GM23338 (cell line): ENCODE results near the gene PRDM2. TPM values are rescaled to one million over a fixed set of nuclear protein-coding genes. Genes with fewer than 3 reads are reported as not detected.

ENCODE experiments used
- ATAC-seq: fragments of 200-7000 bp; cut with Tn5 transposase; 3 replicates; pipeline ENCODE4 v1.9.1; 2020
- DNase-seq: peaks from one replicate; pipeline ENCODE4 v3.0.0-alpha.2; 2015; ENCODE audit warnings: low spot score
- H2AFZ ChIP-seq: fragments of 200-600 bp; sonication (generic); 2 replicates; pipeline ENCODE4 v1.8.0; 2016; ENCODE audit warnings: antibody characterized with exemption, mild to moderate bottlenecking, moderate library complexity
- H3F3A ChIP-seq: fragments of 200-600 bp; sonication (generic); replicated peaks from 2 replicates; pipeline ENCODE4 v1.8.0; 2017; ENCODE audit warnings: antibody characterized with exemption, mixed run types, low read depth
- H3K27ac ChIP-seq: fragments of 200-600 bp; sonication (generic); 2 replicates; pipeline ENCODE4 v1.6.1; 2016; ENCODE audit warnings: low read depth
- H3K27me3 ChIP-seq: fragments of 200-600 bp; sonication (generic); 2 replicates; pipeline ENCODE4 v1.8.0; 2016; ENCODE audit warnings: mild to moderate bottlenecking, mixed run types, moderate library complexity; ENCODE audit not compliant: insufficient read depth
- H3K36me3 ChIP-seq: fragments of 200-600 bp; sonication (generic); 2 replicates; pipeline ENCODE4 v1.8.0; 2016; ENCODE audit warnings: mild to moderate bottlenecking; ENCODE audit not compliant: insufficient read depth
- H3K4me1 ChIP-seq: fragments of 200-600 bp; sonication (generic); 2 replicates; pipeline ENCODE4 v1.8.0; 2016; ENCODE audit warnings: mild to moderate bottlenecking, moderate library complexity; ENCODE audit not compliant: insufficient read depth
- H3K4me2 ChIP-seq: fragments of 200-600 bp; sonication (generic); 2 replicates; pipeline ENCODE4 v1.7.1; 2017; ENCODE audit warnings: mixed run types
- H3K4me3 ChIP-seq: fragments of 200-600 bp; sonication (generic); 2 replicates; pipeline ENCODE4 v1.6.1; 2016; ENCODE audit warnings: mixed run types
- H3K79me2 ChIP-seq: fragments of 200-600 bp; sonication (generic); replicated peaks from 2 replicates; pipeline ENCODE4 v1.8.0; 2017; ENCODE audit warnings: mild to moderate bottlenecking; ENCODE audit not compliant: insufficient read depth
- H3K9me2 ChIP-seq: fragments of 200-600 bp; sonication (generic); 2 replicates; pipeline ENCODE4 v1.8.0; 2017; ENCODE audit not compliant: insufficient read depth
- H4K20me1 ChIP-seq: fragments of 200-600 bp; sonication (generic); replicated peaks from 2 replicates; pipeline ENCODE4 v1.8.0; 2017; ENCODE audit warnings: mild to moderate bottlenecking; ENCODE audit not compliant: insufficient read depth
- H3K27ac Mint-ChIP-seq: 2 replicates; pipeline ENCODE4 v1.8.0; 2020; ENCODE audit warnings: inconsistent platforms, mild to moderate bottlenecking, moderate library complexity, mixed read lengths
- H3K27me3 Mint-ChIP-seq: 3 replicates; pipeline ENCODE4 v1.8.0; 2022; ENCODE audit warnings: low read depth, mild to moderate bottlenecking, moderate library complexity, mixed read lengths, inconsistent platforms; ENCODE audit not compliant: insufficient read depth, poor library complexity
- H3K36me3 Mint-ChIP-seq: 3 replicates; pipeline ENCODE4 v1.8.0; 2021; ENCODE audit warnings: low read depth, mild to moderate bottlenecking, inconsistent platforms, moderate library complexity, mixed read lengths
- H3K4me1 Mint-ChIP-seq: 3 replicates; pipeline ENCODE4 v1.8.0; 2020; ENCODE audit warnings: mild to moderate bottlenecking, inconsistent platforms, mixed read lengths
- H3K4me3 Mint-ChIP-seq: 3 replicates; pipeline ENCODE4 v1.8.0; 2021; ENCODE audit warnings: moderate library complexity, mild to moderate bottlenecking, inconsistent platforms, mixed read lengths
- H3K9me3 Mint-ChIP-seq: 3 replicates; pipeline ENCODE4 v1.8.0; 2020; ENCODE audit warnings: moderate library complexity, mild to moderate bottlenecking, inconsistent platforms, mixed read lengths
- CREB1 ChIP-seq: fragments of 250-450 bp; sonication (Bioruptor Pico); IDR thresholded peaks from 2 replicates; pipeline ENCODE4 v1.5.0; 2020; ENCODE audit warnings: low read depth, mild to moderate bottlenecking, moderate library complexity
- ETS1 ChIP-seq: IDR thresholded peaks from 2 replicates; pipeline ENCODE4 v1.6.1; 2016; ENCODE audit warnings: antibody characterized with exemption
- REST ChIP-seq: IDR thresholded peaks from one replicate; pipeline ENCODE4 v1.6.1; 2018; ENCODE audit warnings: antibody characterized with exemption; ENCODE audit not compliant: unreplicated experiment
- ZNF114 ChIP-seq: fragments of 250-450 bp; sonication (Bioruptor Pico); IDR thresholded peaks from 2 replicates; pipeline ENCODE4 v1.5.0; 2020; ENCODE audit warnings: mild to moderate bottlenecking, moderate library complexity
- ZNF331 ChIP-seq: fragments of 250-450 bp; sonication (Bioruptor Pico); IDR thresholded peaks from 2 replicates; pipeline ENCODE4 v1.5.0; 2020; ENCODE audit warnings: low read depth, mild to moderate bottlenecking, moderate library complexity
- polyA plus RNA-seq: library from polyadenylated mRNA; unstranded; fragments of >200 nt; fragmentation: Nextera tagmentation; extraction: Ambion mirVana; gene quantifications from 2 replicates; pipeline ENCODE4 v1.2.1, GENCODE V29; 2016
- total RNA-seq: library from RNA; depleted of rRNA; stranded (reverse); fragments of >200 nt; shearing (Covaris generic); gene quantifications from 2 replicates; pipeline ENCODE4 v1.2.3, GENCODE V29; 2014
- TF ChIP-seq, protein P1 (sequence below), 2 experiments: fragments of 200-600 bp in 1 of 2; sonication (generic) in 1 of 2; conservative IDR thresholded peaks; 2 replicates each; pipeline versions ENCODE4 v1.5.1 to v1.6.1; 2016 to 2017; ENCODE audit warnings: antibody characterized with exemption in 2 of 2, low read depth in 2 of 2, mild to moderate bottlenecking in 2 of 2, moderate library complexity in 1 of 2

The PRDM2 gene
- total and polyA plus RNA-seq, 2 experiments from 2014 or later: 11.6 to 28.3 TPM

GRCh38 chr1:13770743-13771142 is 70.8 kb downstream of the PRDM2 start:
- no peaks in the 10 kb centered on the region; the same call in none of the 2 replicates for H4K20me1 ChIP-seq
- Mint-ChIP-seq H3K27me3 (no peaks in the 10 kb centered on the region), H3K36me3 (peaks cover 3% of the 10 kb centered on the region; the same call in 2 of the 3 replicates), H3K27ac (no peak overlapping the region), H3K4me1 (peaks cover 3% of the 10 kb centered on the region; the same call in 1 of the 3 replicates), H3K4me3 (no peak overlapping the region), H3K9me3 (no peaks in the 10 kb centered on the region)
- ATAC-seq (no peak), DNase-seq (no peak)
- TF ChIP-seq ETS1 (no peak), CREB1 (CRISPR knock-in tag) (no peak), ZNF331 (no peak)
- H3K4me2 ChIP-seq: no peak overlapping the region
- H3K27me3 ChIP-seq: no peaks in the 10 kb centered on the region
- H3K36me3 ChIP-seq: no peaks in the 10 kb centered on the region
- H3K4me3 ChIP-seq: no peak overlapping the region
- H3K79me2 ChIP-seq: peaks cover 42% of the 10 kb centered on the region
- no peaks in the 10 kb centered on the region for H3F3A ChIP-seq
- H3K9me2 ChIP-seq: no peaks in the 10 kb centered on the region
- no peaks in the 10 kb centered on the region for H3K4me1 ChIP-seq
- no peak overlapping the region for H2AFZ ChIP-seq
- no peak overlapping the region for H3K27ac ChIP-seq

DNA sequence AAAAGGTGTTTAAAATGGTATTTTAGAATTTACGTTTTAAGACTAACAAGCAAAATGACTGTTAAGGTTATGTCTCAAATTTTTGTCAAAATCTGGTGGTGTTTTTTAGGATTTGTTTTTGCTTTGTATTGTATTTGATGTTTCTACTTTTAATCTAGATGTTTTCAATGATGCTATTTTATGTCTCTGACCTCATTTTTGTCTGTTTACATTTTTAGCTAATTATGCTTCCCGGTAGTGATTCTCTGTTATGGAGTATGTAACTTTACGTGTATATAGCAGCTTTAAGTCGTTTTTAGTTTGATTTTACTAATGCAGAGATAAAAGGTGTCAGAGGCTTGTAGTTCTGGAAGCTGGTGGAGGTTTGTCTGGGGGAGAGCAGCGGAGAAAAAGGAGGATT is 71.8 kb downstream of the PRDM2 start:
- Histone ChIP-seq H3K27ac (no peak overlapping the region), H3K4me3 (no peak overlapping the region), H3K27me3 (no peaks in the 10 kb centered on the region), H2AFZ (no peak overlapping the region), H3F3A (no peaks in the 10 kb centered on the region), H3K9me2 (no peaks in the 10 kb centered on the region), H4K20me1 (no peaks in the 10 kb centered on the region; the same call in none of the 2 replicates), H3K4me2 (no peak overlapping the region), H3K36me3 (no peaks in the 10 kb centered on the region), H3K4me1 (no peaks in the 10 kb centered on the region), H3K79me2 (peaks cover 32% of the 10 kb centered on the region)
- no peak overlapping the region for H3K27ac Mint-ChIP-seq
- H3K36me3 Mint-ChIP-seq: peaks cover 3% of the 10 kb centered on the region; the same call in 2 of the 3 replicates
- H3K4me1 Mint-ChIP-seq: peaks cover 3% of the 10 kb centered on the region; the same call in 1 of the 3 replicates
- no peaks in the 10 kb centered on the region for H3K9me3 Mint-ChIP-seq
- DNase-seq: no peak
- no peak for ATAC-seq
- H3K4me3 Mint-ChIP-seq: no peak overlapping the region
- no peaks in the 10 kb centered on the region for H3K27me3 Mint-ChIP-seq
- TF ChIP-seq REST: no peak
- TF ChIP-seq ETS1: no peak
- TF ChIP-seq, protein P1, sequence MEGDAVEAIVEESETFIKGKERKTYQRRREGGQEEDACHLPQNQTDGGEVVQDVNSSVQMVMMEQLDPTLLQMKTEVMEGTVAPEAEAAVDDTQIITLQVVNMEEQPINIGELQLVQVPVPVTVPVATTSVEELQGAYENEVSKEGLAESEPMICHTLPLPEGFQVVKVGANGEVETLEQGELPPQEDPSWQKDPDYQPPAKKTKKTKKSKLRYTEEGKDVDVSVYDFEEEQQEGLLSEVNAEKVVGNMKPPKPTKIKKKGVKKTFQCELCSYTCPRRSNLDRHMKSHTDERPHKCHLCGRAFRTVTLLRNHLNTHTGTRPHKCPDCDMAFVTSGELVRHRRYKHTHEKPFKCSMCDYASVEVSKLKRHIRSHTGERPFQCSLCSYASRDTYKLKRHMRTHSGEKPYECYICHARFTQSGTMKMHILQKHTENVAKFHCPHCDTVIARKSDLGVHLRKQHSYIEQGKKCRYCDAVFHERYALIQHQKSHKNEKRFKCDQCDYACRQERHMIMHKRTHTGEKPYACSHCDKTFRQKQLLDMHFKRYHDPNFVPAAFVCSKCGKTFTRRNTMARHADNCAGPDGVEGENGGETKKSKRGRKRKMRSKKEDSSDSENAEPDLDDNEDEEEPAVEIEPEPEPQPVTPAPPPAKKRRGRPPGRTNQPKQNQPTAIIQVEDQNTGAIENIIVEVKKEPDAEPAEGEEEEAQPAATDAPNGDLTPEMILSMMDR (conservative IDR thresholded peaks at IDR 0.05; ENCODE audit: low read depth in 2 of 2): no peak
- no peak for TF ChIP-seq ZNF331
- no peak for TF ChIP-seq CREB1 (CRISPR knock-in tag)
- TF ChIP-seq ZNF114 (CRISPR knock-in tag): no peak
